A549 treated with AZD2906 at 1 μM for 4 hours (cell line): Measurements from ENCODE around the gene TCTA. TPM values are rescaled to one million over a fixed set of nuclear protein-coding genes. Genes with fewer than 3 reads are reported as not detected.

Source experiments
- total RNA-seq: library from RNA; stranded (reverse); fragments of 200-300 nt; extraction: Qiagen RNA extraction; gene quantifications from 5 replicates; pipeline ENCODE4 v1.2.3, GENCODE V29; 2022

The TCTA gene
- total RNA-seq, result 20.8 to 24.4 TPM (median 23.1 TPM) in 5 replicates

GRCh38 chr3:49411968-49412631 is at the start of gene TCTA, which contains the start of gene RHOA:
TSS of gene TCTA (plus strand) at chr3:49412423. CDS start at chr3:49412427, 4 bp downstream.
TSS of gene RHOA (minus strand) at chr3:49411976. CDS start at chr3:49375589, 36,387 bp downstream.

GRCh38 chr3:49422379-49423248 is 10.4 kb downstream of the TCTA start, which contains the start of gene AMT:
TSS of gene AMT (minus strand) at chr3:49422473. CDS start at chr3:49422450, 23 bp downstream.

Other genes with a start within 250 kb of the TCTA start
- gene CCDC71, start 246.1 kb upstream of the TCTA start, total RNA-seq, result 12.1 to 16.0 TPM (median 14.4 TPM) in 5 replicates
- gene KLHDC8B, start 240.8 kb upstream of the TCTA start, total RNA-seq, result 3.6 to 5.8 TPM (median 4.7 TPM) in 5 replicates
- gene C3orf62, start 135.2 kb upstream of the TCTA start, total RNA-seq, result 1.8 to 2.4 TPM (median 2.1 TPM) in 5 replicates
- gene USP4, start 72.4 kb upstream of the TCTA start, total RNA-seq, result 11.9 to 15.5 TPM (median 14.2 TPM) in 5 replicates
- gene GPX1, start 54.1 kb upstream of the TCTA start, total RNA-seq, result 272 to 325 TPM (median 297 TPM) in 5 replicates
- 459 to 577 TPM (median 461 TPM) in 5 replicates for gene RHOA, start 447 bp upstream of the TCTA start, total RNA-seq
- 0.32 to 0.53 TPM (median 0.42 TPM) in 5 replicates for gene AMT, start 10.1 kb downstream of the TCTA start, total RNA-seq
- gene NICN1, start 16.9 kb downstream of the TCTA start, total RNA-seq, result 4.8 to 6.1 TPM (median 5.6 TPM) in 5 replicates
- gene DAG1, start 57.8 kb downstream of the TCTA start, total RNA-seq, result 47.2 to 61.1 TPM (median 56.0 TPM) in 5 replicates
- gene BSN, start 142.1 kb downstream of the TCTA start, total RNA-seq, result 0.12 to 0.19 TPM (median 0.16 TPM) in 5 replicates